Measurements from ENCODE around the gene SLC35E2B.
"Not testable (repeated sequence)": the region's sequence is repeated elsewhere in the genome, so short reads cannot be mapped to it uniquely, and the experiment has no call there.

Gene SLC35E2B

DNA sequence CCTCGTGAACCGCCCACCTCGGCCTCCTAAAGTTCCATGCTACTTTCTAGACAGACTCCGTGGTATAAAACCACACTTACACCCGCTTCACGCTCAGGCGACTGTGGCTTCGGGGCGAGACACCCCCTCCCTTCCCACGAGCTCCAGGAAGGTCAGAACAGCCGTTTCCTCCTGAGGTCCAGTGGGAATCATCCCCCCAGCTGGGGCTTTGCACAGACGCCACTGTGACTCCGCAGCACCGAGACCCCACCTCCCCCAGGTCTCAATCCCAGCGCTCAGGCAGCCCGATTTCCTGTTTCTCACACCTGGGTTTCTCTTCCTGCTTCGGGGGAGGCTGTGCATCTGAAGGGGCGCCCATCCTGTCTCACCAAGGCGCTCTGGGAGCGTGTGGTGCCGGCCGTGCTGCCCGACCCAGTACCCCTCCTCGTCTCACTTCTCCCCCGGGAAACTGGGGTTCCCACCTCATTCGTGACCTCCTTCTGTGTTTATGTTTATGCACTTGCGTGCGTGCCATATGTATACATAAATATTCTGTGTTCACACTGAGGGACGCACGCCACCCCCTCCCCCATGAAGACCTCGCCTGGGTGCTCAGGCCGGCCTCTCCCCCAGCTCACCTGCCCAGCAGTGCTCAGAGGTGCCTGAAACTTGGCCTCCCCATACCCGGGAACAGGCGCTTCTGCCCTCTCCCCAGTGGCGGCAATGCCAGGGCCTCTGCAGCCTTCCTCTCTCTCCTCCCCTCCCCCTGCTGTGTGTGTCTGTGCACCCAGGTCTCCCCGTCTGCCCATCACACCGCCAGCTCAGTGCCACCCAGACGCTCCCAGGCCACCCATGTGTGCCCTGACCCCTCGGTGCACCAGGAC is 14.6 kb downstream of the SLC35E2B start:
- peaks cover 23% of the 10 kb centered on the region; the same call in 1 of the 2 replicates for H3K79me2 ChIP-seq (ENCODE audit: insufficient read depth, low read length)
- peak overlapping the region; percentile 52 for H3K9ac ChIP-seq (ENCODE audit: low read depth, low read length, poor library complexity, severe bottlenecking)
- H3K36me3 ChIP-seq (ENCODE audit: insufficient read depth, low read length), result no peaks in the 10 kb centered on the region
- H2AFZ ChIP-seq (ENCODE audit: low read length), result no peak overlapping the region
- H3K4me1 ChIP-seq (ENCODE audit: insufficient read depth, low read length, poor library complexity, severe bottlenecking), result peaks cover 13% of the 10 kb centered on the region
- no peaks in the 10 kb centered on the region for H3K27me3 ChIP-seq (ENCODE audit: insufficient read depth, low read length, poor library complexity, severe bottlenecking)
- no peaks in the 10 kb centered on the region for H3K9me3 ChIP-seq (ENCODE audit: insufficient read depth, low read depth, low read length)
- no peaks in the 10 kb centered on the region for H3K9me2 ChIP-seq (replicated peaks; ENCODE audit: low read depth, low read length)
- H3F3A ChIP-seq (ENCODE audit: low read depth), result no peaks in the 10 kb centered on the region
- TF ChIP-seq, protein P1, sequence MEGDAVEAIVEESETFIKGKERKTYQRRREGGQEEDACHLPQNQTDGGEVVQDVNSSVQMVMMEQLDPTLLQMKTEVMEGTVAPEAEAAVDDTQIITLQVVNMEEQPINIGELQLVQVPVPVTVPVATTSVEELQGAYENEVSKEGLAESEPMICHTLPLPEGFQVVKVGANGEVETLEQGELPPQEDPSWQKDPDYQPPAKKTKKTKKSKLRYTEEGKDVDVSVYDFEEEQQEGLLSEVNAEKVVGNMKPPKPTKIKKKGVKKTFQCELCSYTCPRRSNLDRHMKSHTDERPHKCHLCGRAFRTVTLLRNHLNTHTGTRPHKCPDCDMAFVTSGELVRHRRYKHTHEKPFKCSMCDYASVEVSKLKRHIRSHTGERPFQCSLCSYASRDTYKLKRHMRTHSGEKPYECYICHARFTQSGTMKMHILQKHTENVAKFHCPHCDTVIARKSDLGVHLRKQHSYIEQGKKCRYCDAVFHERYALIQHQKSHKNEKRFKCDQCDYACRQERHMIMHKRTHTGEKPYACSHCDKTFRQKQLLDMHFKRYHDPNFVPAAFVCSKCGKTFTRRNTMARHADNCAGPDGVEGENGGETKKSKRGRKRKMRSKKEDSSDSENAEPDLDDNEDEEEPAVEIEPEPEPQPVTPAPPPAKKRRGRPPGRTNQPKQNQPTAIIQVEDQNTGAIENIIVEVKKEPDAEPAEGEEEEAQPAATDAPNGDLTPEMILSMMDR (conservative IDR thresholded peaks at IDR 0.05; ENCODE audit: low read length), result no peak
- no peak for TF ChIP-seq EZH2phosphoT487 (IDR thresholded peaks at IDR 0.05; ENCODE audit: borderline replicate concordance)
- H3K4me3 ChIP-seq (ENCODE audit: low read length, poor library complexity, severe bottlenecking), result peak overlapping the region; percentile 17
- peak overlapping the region; percentile 65 for H3K4me2 ChIP-seq (ENCODE audit: low read depth, low read length, poor library complexity, severe bottlenecking)
- H4K20me1 ChIP-seq (ENCODE audit: insufficient read depth, low read length, poor library complexity, severe bottlenecking), result no peaks in the 10 kb centered on the region

DNA sequence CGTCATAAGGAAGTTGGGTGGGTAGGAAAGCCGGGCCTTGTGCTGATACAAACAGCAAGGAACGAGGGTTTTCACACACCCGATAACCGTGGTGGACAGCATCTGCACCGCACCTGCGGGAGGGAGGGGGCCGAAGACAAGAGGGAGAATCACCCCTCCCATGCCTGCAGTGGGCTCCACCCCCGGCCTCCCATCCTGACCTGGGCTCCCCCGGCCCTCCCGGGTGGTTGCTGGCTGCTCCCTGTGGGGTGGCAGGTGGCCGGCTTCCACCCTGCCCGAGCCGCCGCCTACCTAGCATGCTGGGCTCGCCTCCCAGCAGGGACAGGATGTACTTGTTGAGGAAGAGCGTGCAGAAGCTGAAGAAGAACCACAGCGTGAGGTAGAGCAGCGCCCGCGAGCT is 16.5 kb downstream of the SLC35E2B start:
- H3K9me3 ChIP-seq (ENCODE audit: insufficient read depth, low read depth, low read length); H3F3A ChIP-seq (ENCODE audit: low read depth); H3K4me3 ChIP-seq (ENCODE audit: low read length, poor library complexity, severe bottlenecking); H3K9ac ChIP-seq (ENCODE audit: low read depth, low read length, poor library complexity, severe bottlenecking); H4K20me1 ChIP-seq (ENCODE audit: insufficient read depth, low read length, poor library complexity, severe bottlenecking); H3K4me2 ChIP-seq (ENCODE audit: low read depth, low read length, poor library complexity, severe bottlenecking); H2AFZ ChIP-seq (ENCODE audit: low read length); H3K9me2 ChIP-seq (replicated peaks; ENCODE audit: low read depth, low read length); H3K27me3 ChIP-seq (ENCODE audit: insufficient read depth, low read length, poor library complexity, severe bottlenecking): not testable (repeated sequence)
- Histone ChIP-seq H3K36me3 (ENCODE audit: insufficient read depth, low read length) (peaks cover 14% of the 10 kb centered on the region; the same call in 1 of the 2 replicates), H3K4me1 (ENCODE audit: insufficient read depth, low read length, poor library complexity, severe bottlenecking) (peaks cover 13% of the 10 kb centered on the region), H3K79me2 (ENCODE audit: insufficient read depth, low read length) (peaks cover 16% of the 10 kb centered on the region; the same call in 1 of the 2 replicates)

DNA sequence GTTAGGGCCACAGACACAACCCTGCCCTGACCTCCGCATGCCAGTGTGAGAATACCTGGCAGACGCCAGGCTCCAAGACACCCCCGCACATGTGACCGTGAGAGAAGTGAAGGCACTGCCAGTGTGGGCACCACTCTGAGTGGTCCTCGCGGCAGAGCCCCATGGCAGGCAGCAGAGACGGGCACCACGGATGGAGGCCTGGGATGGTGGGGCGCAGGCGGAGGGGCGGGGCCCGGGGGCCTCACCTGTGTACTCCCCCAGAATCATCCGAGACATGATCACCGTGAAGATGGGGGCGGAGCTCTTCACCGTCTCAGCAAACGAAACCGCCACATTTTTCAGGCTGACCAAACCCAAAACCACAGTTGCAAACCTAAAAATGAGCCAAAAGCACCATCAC is 17.4 kb downstream of the SLC35E2B start:
- not testable (repeated sequence) for H3K79me2 ChIP-seq (ENCODE audit: insufficient read depth, low read length); H3F3A ChIP-seq (ENCODE audit: low read depth); H3K4me2 ChIP-seq (ENCODE audit: low read depth, low read length, poor library complexity, severe bottlenecking); H3K4me3 ChIP-seq (ENCODE audit: low read length, poor library complexity, severe bottlenecking); H3K9ac ChIP-seq (ENCODE audit: low read depth, low read length, poor library complexity, severe bottlenecking); H3K9me2 ChIP-seq (replicated peaks; ENCODE audit: low read depth, low read length); H4K20me1 ChIP-seq (ENCODE audit: insufficient read depth, low read length, poor library complexity, severe bottlenecking); H2AFZ ChIP-seq (ENCODE audit: low read length); H3K9me3 ChIP-seq (ENCODE audit: insufficient read depth, low read depth, low read length); H3K27me3 ChIP-seq (ENCODE audit: insufficient read depth, low read length, poor library complexity, severe bottlenecking)
- Histone ChIP-seq H3K4me1 (ENCODE audit: insufficient read depth, low read length, poor library complexity, severe bottlenecking) (peaks cover 13% of the 10 kb centered on the region), H3K36me3 (ENCODE audit: insufficient read depth, low read length) (peaks cover 16% of the 10 kb centered on the region; the same call in 1 of the 2 replicates)

GRCh38 chr1:1674806-1675205 is 17.8 kb downstream of the SLC35E2B start:
- H3K4me2 ChIP-seq (ENCODE audit: low read depth, low read length, poor library complexity, severe bottlenecking); H3K9me3 ChIP-seq (ENCODE audit: insufficient read depth, low read depth, low read length); H3K9me2 ChIP-seq (replicated peaks; ENCODE audit: low read depth, low read length); H2AFZ ChIP-seq (ENCODE audit: low read length); H3K4me3 ChIP-seq (ENCODE audit: low read length, poor library complexity, severe bottlenecking); H3K79me2 ChIP-seq (ENCODE audit: insufficient read depth, low read length); H3K27me3 ChIP-seq (ENCODE audit: insufficient read depth, low read length, poor library complexity, severe bottlenecking); H4K20me1 ChIP-seq (ENCODE audit: insufficient read depth, low read length, poor library complexity, severe bottlenecking); H3F3A ChIP-seq (ENCODE audit: low read depth); H3K9ac ChIP-seq (ENCODE audit: low read depth, low read length, poor library complexity, severe bottlenecking): not testable (repeated sequence)
- Histone ChIP-seq H3K36me3 (ENCODE audit: insufficient read depth, low read length) (peaks cover 16% of the 10 kb centered on the region; the same call in 1 of the 2 replicates), H3K4me1 (ENCODE audit: insufficient read depth, low read length, poor library complexity, severe bottlenecking) (peaks cover 13% of the 10 kb centered on the region)
